H1 (cell line): ENCODE results near the gene YOD1. TPM values are rescaled to one million over a fixed set of nuclear protein-coding genes. Genes with fewer than 3 reads are reported as not detected.

Experiments used
- CTCF ChIA-PET: fragments of 300-600 bp; sonication (Branson Sonifier 250); formaldehyde crosslinking; loops from one replicate; lab custom pipeline; 2021; ENCODE audit not compliant: partially characterized antibody; lab: Charles Lee
- POLR2A ChIA-PET: fragments of 300-600 bp; sonication (Branson Sonifier 250); formaldehyde crosslinking; loops from one replicate; lab custom pipeline; 2021; ENCODE audit warnings: inconsistent platforms; ENCODE audit not compliant: partially characterized antibody; lab: Charles Lee
- DNase-seq, 2 experiments: peaks; one replicate each; pipeline versions ENCODE4 v3.0.0 to v3.0.0-alpha.2; 2010 to 2022; ENCODE audit warnings: low spot score in 2 of 2, low read depth in 1 of 2, mixed read lengths in 1 of 2
- FAIRE-seq: peaks from 2 replicates; lab custom pipeline; 2011; peaks lifted over from hg19 to GRCh38; lab: Jason Lieb, UNC
- H2AFZ ChIP-seq: 2 replicates; pipeline ENCODE4 v1.8.1; 2012; ENCODE audit warnings: low read length, inconsistent platforms
- H2AK5ac ChIP-seq: 2 replicates; pipeline ENCODE4 v1.6.1; 2013; ENCODE audit warnings: low read depth, low read length
- H2BK120ac ChIP-seq: replicated peaks from 2 replicates; pipeline ENCODE3; 2013; ENCODE audit warnings: low read depth, low read length, inconsistent platforms
- H2BK12ac ChIP-seq: 2 replicates; pipeline ENCODE4 v1.6.1; 2013; ENCODE audit warnings: low read depth, low read length
- H2BK15ac ChIP-seq: 2 replicates; pipeline ENCODE4 v1.6.1; 2013; ENCODE audit warnings: low read length
- H2BK20ac ChIP-seq: 2 replicates; pipeline ENCODE4 v1.6.1; 2013; ENCODE audit warnings: low read length
- H2BK5ac ChIP-seq: 2 replicates; pipeline ENCODE4 v1.6.1; 2013; ENCODE audit warnings: low read depth, low read length
- H3K14ac ChIP-seq: 2 replicates; pipeline ENCODE4 v1.6.1; 2013; ENCODE audit warnings: inconsistent platforms; ENCODE audit not compliant: insufficient read length
- H3K18ac ChIP-seq: 2 replicates; pipeline ENCODE4 v1.6.1; 2013; ENCODE audit warnings: low read length; ENCODE audit errors: extremely low read depth
- H3K23ac ChIP-seq: 2 replicates; pipeline ENCODE4 v1.6.1; 2013; ENCODE audit warnings: inconsistent platforms; ENCODE audit not compliant: insufficient read length
- H3K23me2 ChIP-seq: 2 replicates; pipeline ENCODE4 v1.6.1; 2013; ENCODE audit warnings: low read depth, low read length
- H3K27ac ChIP-seq: 2 replicates; pipeline ENCODE4 v1.6.1; 2011; ENCODE audit warnings: low read depth, low read length, inconsistent platforms
- H3K27me3 ChIP-seq, 4 experiments: replicated peaks in 1 of 4; 1 replicate in 1 of 4; 2 replicates in 3 of 4; pipeline versions ENCODE4 v1.6.1 to v1.8.1; 2011 to 2013; ENCODE audit warnings: low read length in 3 of 4, mild to moderate bottlenecking in 3 of 4, inconsistent platforms in 2 of 4, mixed read lengths in 2 of 4, moderate library complexity in 1 of 4; ENCODE audit not compliant: control insufficient read depth in 3 of 4, insufficient read depth in 3 of 4; ENCODE audit errors: extremely low read depth in 1 of 4
- H3K36me3 ChIP-seq, 4 experiments: 2 replicates each; pipeline versions ENCODE4 v1.6.1 to v1.8.1; 2011 to 2013; ENCODE audit warnings: mild to moderate bottlenecking in 4 of 4, low read length in 3 of 4, moderate library complexity in 2 of 4, control low read depth in 1 of 4, inconsistent platforms in 1 of 4; ENCODE audit not compliant: insufficient read depth in 4 of 4, control insufficient read depth in 2 of 4
- H3K4ac ChIP-seq: replicated peaks from 2 replicates; pipeline ENCODE3; 2013; ENCODE audit warnings: low read length, low read depth, mixed read lengths, inconsistent platforms; ENCODE audit not compliant: insufficient read length
- H3K4me1 ChIP-seq, 4 experiments: replicated peaks in 1 of 4; 1 replicate in 1 of 4; 2 replicates in 3 of 4; pipeline versions ENCODE4 v1.6.1 to v1.8.1; 2011 to 2013; ENCODE audit warnings: low read length in 3 of 4, inconsistent platforms in 2 of 4, mixed read lengths in 1 of 4; ENCODE audit not compliant: insufficient read depth in 4 of 4, control insufficient read depth in 3 of 4
- H3K4me2 ChIP-seq, 2 experiments: 2 replicates each; pipeline versions ENCODE4 v1.6.1 to v1.8.1; 2011 to 2013; ENCODE audit warnings: low read depth in 2 of 2, low read length in 2 of 2, control low read depth in 1 of 2, inconsistent platforms in 1 of 2, mild to moderate bottlenecking in 1 of 2; ENCODE audit not compliant: insufficient read depth in 1 of 2
- H3K4me3 ChIP-seq, 4 experiments: fragments of 200-600, 300-600 bp in 1 of 4; sonication (generic), shearing (Covaris generic), sonication (Bioruptor Twin) in 1 of 4; 2 replicates each; pipeline versions ENCODE4 v1.5.1 to v1.8.1; 2011 to 2016; ENCODE audit warnings: low read length in 4 of 4, low read depth in 3 of 4, control low read depth in 2 of 4, inconsistent platforms in 2 of 4, mild to moderate bottlenecking in 2 of 4, mixed read lengths in 1 of 4, moderate library complexity in 1 of 4; ENCODE audit not compliant: insufficient read depth in 2 of 4; ENCODE audit errors: extremely low read depth in 1 of 4
- H3K56ac ChIP-seq: replicated peaks from 2 replicates; pipeline ENCODE3; 2013; ENCODE audit warnings: low read depth, mild to moderate bottlenecking, mixed read lengths, low read length, inconsistent platforms; ENCODE audit not compliant: insufficient read length
- H3K79me1 ChIP-seq: 2 replicates; pipeline ENCODE4 v1.6.1; 2013; ENCODE audit warnings: low read depth, low read length, control low read depth
- H3K79me2 ChIP-seq, 2 experiments: 2 replicates each; pipeline versions ENCODE4 v1.6.1 to v1.8.1; 2012 to 2013; ENCODE audit warnings: low read length in 2 of 2, mild to moderate bottlenecking in 2 of 2, inconsistent platforms in 1 of 2; ENCODE audit not compliant: insufficient read depth in 2 of 2, control insufficient read depth in 1 of 2
- H3K9ac ChIP-seq, 4 experiments: replicated peaks in 1 of 4; 1 replicate in 1 of 4; 2 replicates in 3 of 4; pipeline versions ENCODE4 v1.6.1 to v1.8.1; 2011 to 2013; ENCODE audit warnings: low read depth in 3 of 4, low read length in 3 of 4, control low read depth in 2 of 4, mild to moderate bottlenecking in 2 of 4, moderate library complexity in 2 of 4, inconsistent platforms in 1 of 4; ENCODE audit errors: extremely low read depth in 1 of 4
- H3K9me3 ChIP-seq, 2 experiments: 2 replicates each; pipeline versions ENCODE4 v1.6.1 to v1.8.1; 2012 to 2013; ENCODE audit warnings: mild to moderate bottlenecking in 2 of 2, moderate library complexity in 2 of 2, control low read depth in 1 of 2, inconsistent platforms in 1 of 2, low read depth in 1 of 2, low read length in 1 of 2, mixed read lengths in 1 of 2; ENCODE audit not compliant: insufficient read depth in 2 of 2
- H4K20me1 ChIP-seq, 2 experiments: replicated peaks in 1 of 2; 2 replicates each; pipeline versions ENCODE3 to v1.8.1; 2011 to 2013; ENCODE audit warnings: inconsistent platforms in 2 of 2, low read length in 2 of 2, mild to moderate bottlenecking in 1 of 2; ENCODE audit not compliant: insufficient read depth in 2 of 2, control insufficient read depth in 1 of 2
- H4K5ac ChIP-seq: 2 replicates; pipeline ENCODE4 v1.6.1; 2013; ENCODE audit warnings: low read length, low read depth, mixed read lengths, inconsistent platforms; ENCODE audit not compliant: insufficient read length
- H4K8ac ChIP-seq: 2 replicates; pipeline ENCODE4 v1.8.0; 2013; ENCODE audit warnings: mild to moderate bottlenecking, moderate library complexity, low read length, inconsistent platforms; ENCODE audit not compliant: insufficient read depth; ENCODE audit errors: extremely low read depth
- H4K91ac ChIP-seq: replicated peaks from 2 replicates; pipeline ENCODE3; 2013; ENCODE audit warnings: low read length, mixed read lengths, inconsistent platforms; ENCODE audit not compliant: insufficient read length
- CTCF ChIP-seq, 3 experiments: IDR thresholded peaks; 1 replicate in 2 of 3; 2 replicates in 1 of 3; pipeline versions ENCODE4 v1.5.1 to v1.6.1; 2011; ENCODE audit warnings: low read length in 3 of 3, mild to moderate bottlenecking in 3 of 3, inconsistent platforms in 2 of 3, low read depth in 1 of 3, moderate library complexity in 1 of 3; ENCODE audit not compliant: insufficient read depth in 1 of 3; ENCODE audit errors: control extremely low read depth in 1 of 3
- EGR1 ChIP-seq: IDR thresholded peaks from 2 replicates; pipeline ENCODE4 v1.6.1; 2011; ENCODE audit warnings: low read depth, low read length, borderline replicate concordance
- HDAC2 ChIP-seq, 2 experiments: fragments of 300-600 bp in 1 of 2; sonication (generic) in 1 of 2; IDR thresholded peaks; 2 replicates each; pipeline ENCODE4 v1.6.1; 2011 to 2012; ENCODE audit warnings: low read depth in 2 of 2, low read length in 2 of 2, mild to moderate bottlenecking in 2 of 2, moderate library complexity in 2 of 2, borderline replicate concordance in 1 of 2, inconsistent platforms in 1 of 2
- MAFK ChIP-seq: IDR thresholded peaks from 2 replicates; pipeline ENCODE4 v1.6.1; 2012; ENCODE audit warnings: low read depth, mild to moderate bottlenecking, improper control_type of control experiment, low read length
- SIN3A ChIP-seq, 2 experiments: IDR thresholded peaks in 1 of 2; conservative IDR thresholded peaks in 1 of 2; 2 replicates each; pipeline ENCODE4 v1.6.1; 2011 to 2012; ENCODE audit warnings: low read length in 2 of 2, improper control_type of control experiment in 1 of 2, low read depth in 1 of 2, mild to moderate bottlenecking in 1 of 2
- WGBS, 2 experiments: shearing (Covaris generic) in 1 of 2; methylation state at CpG; one replicate each; pipeline versions ENCODE4 v1.1.6 to v1.1.7; 2013 to 2015; ENCODE audit warnings: low lambda C conversion rate in 2 of 2, mixed read lengths in 2 of 2, inconsistent platforms in 1 of 2, low coverage in 1 of 2, missing lambda C conversion rate in 1 of 2; ENCODE audit not compliant: insufficient replicate concordance in 2 of 2, insufficient coverage in 1 of 2, insufficient read length in 1 of 2; ENCODE audit errors: extremely low coverage in 1 of 2, missing lambda C conversion rate in 1 of 2; 5-methylcytosine and 5-hydroxymethylcytosine counted together
- polyA plus RNA-seq, 7 experiments: library from polyadenylated mRNA; depleted of rRNA in 3 of 7; stranded (reverse) in 5 of 7; unstranded in 2 of 7; fragments of >200 nt in 5 of 7; fragments of 200-250 nt in 2 of 7; gene quantifications; 1 replicate in 5 of 7; 2 replicates in 1 of 7; 4 replicates in 1 of 7; pipeline versions ENCODE4 v1.2.1 to v1.2.3, GENCODE V29; 2011 to 2013; ENCODE audit warnings: missing spikeins in 2 of 7, mixed read lengths in 2 of 7
- total RNA-seq: library from RNA; stranded (reverse); fragmentation: NEBNext Ultra II Directional; extraction: Animal tissue kit (Norgen Biotek cat#: 25700); gene quantifications from 2 replicates; pipeline ENCODE4 v1.2.1, GENCODE V29; 2021

Gene YOD1
- total and polyA plus RNA-seq, 2 of the 8 experiments (the other 6 are each of a cell fraction or from before 2014, with no cell fraction given): 1.9 to 11.8 TPM

DNA sequence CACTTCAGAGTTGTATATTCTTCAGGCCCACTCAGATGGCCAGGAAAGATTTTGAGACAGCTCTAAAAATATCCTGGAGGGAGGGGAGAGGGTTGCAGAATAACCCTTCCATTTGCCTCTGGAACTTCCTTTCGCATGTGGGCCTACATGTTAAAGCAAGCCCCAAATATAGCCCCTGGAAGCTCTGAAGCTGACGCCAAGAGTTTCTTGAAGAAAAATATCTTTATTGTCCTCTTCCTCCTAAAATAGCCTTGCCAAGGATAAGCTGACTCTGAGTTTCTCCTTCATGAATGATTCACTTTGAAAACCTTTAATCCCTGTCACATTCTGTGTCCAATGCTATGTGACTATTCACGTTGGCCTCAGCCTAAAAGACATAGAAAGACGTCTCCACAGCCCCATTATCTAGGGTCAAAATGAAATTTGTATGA, 24.9 kb downstream of the YOD1 start:
- Histone ChIP-seq H3K9ac (no peak overlapping the region), H2BK12ac (no peak overlapping the region)

More for the DNA sequence above, 24.9 kb downstream of the YOD1 start:
- H3K23me2 ChIP-seq: no peaks in the 10 kb centered on the region
- H4K91ac ChIP-seq: no peak overlapping the region
- H3K23ac ChIP-seq: no peak overlapping the region
- H2AFZ ChIP-seq: no peak overlapping the region
- no peak overlapping the region for H2BK120ac ChIP-seq
- H3K4me1 ChIP-seq: peaks cover 3 to 11% (median 10%) of the 10 kb centered on the region in 4 experiments; a peak in 6 of 7 replicates
- H3K4me3 ChIP-seq: no peak overlapping the region
- no peaks in the 10 kb centered on the region for H4K20me1 ChIP-seq
- H2BK15ac ChIP-seq: no peak overlapping the region
- H3K9me3 ChIP-seq: no peaks in the 10 kb centered on the region
- 92% methylated on average over 4 of the region's 4 CpGs; no CpG with 5 or more reads in 1 of the 2 experiments for WGBS, 2 experiments
- POLR2A ChIA-PET: interaction anchor here (0.7 kb wide), 1 partner anchor 18 kb away, joined by 3 read pairs; no protein-coding TSS in a partner anchor
- no peak overlapping the region for H3K4ac ChIP-seq
- H3K4me2 ChIP-seq: no peak overlapping the region
- H2BK5ac ChIP-seq: no peak overlapping the region
- no peak overlapping the region for H4K5ac ChIP-seq
- H2BK20ac ChIP-seq: no peak overlapping the region
- TF ChIP-seq HDAC2 (IDR thresholded peaks at IDR 0.05; ENCODE audit: borderline replicate concordance in 1 of 2, low read depth in 2 of 2, low read length in 2 of 2) (no peak), MAFK (no peak), SIN3A (conservative IDR thresholded peaks at IDR 0.05 in 1 of 2, IDR thresholded peaks at IDR 0.05 in 1 of 2; ENCODE audit: low read depth in 1 of 2, low read length in 2 of 2) (no peak), EGR1 (no peak), CTCF (IDR thresholded peaks at IDR 0.05; ENCODE audit: control extremely low read depth in 1 of 3, insufficient read depth in 1 of 3, low read depth in 1 of 3, low read length in 3 of 3) (no peak)
- no peak overlapping the region for H4K8ac ChIP-seq
- no peak overlapping the region for H2AK5ac ChIP-seq
- no peak overlapping the region for H3K27ac ChIP-seq
- no peaks in the 10 kb centered on the region for H3K27me3 ChIP-seq
- no peaks in the 10 kb centered on the region for H3K79me1 ChIP-seq
- H3K18ac ChIP-seq: no peak overlapping the region
- no peak overlapping the region for H3K14ac ChIP-seq
- no peaks in the 10 kb centered on the region for H3K79me2 ChIP-seq
- CTCF ChIA-PET: interaction anchor here (1.3 to 10.5 kb wide), 5 partner anchors 18 to 90 kb away, joined by 3 to 122 read pairs (median 9); no protein-coding TSS in a partner anchor
- no peak for FAIRE-seq
- peaks cover 0 to 2% (median 0%) of the 10 kb centered on the region in 4 experiments; a peak in 2 of 8 replicates for H3K36me3 ChIP-seq
- no peak overlapping the region for H3K56ac ChIP-seq
- no peak for DNase-seq
